Neural crest cell (in vitro differentiated cells): ENCODE data around the gene VTN. TPM values are rescaled to one million over a fixed set of nuclear protein-coding genes. Genes with fewer than 3 reads are reported as not detected.

ENCODE experiments used
- DNase-seq: peaks from one replicate; pipeline ENCODE4 v3.0.0; 2021; ENCODE audit warnings: low read depth, mixed read lengths, low spot score
- H3K27ac Mint-ChIP-seq: one replicate; pipeline ENCODE4 v1.8.0; 2021; ENCODE audit warnings: mild to moderate bottlenecking, mixed read lengths; ENCODE audit not compliant: unreplicated experiment
- H3K27me3 Mint-ChIP-seq: 2 replicates; pipeline ENCODE4 v1.8.0; 2021; ENCODE audit warnings: low read depth, mild to moderate bottlenecking, mixed read lengths
- H3K36me3 Mint-ChIP-seq: 2 replicates; pipeline ENCODE4 v1.8.0; 2021; ENCODE audit warnings: low read depth, mild to moderate bottlenecking, mixed read lengths
- H3K4me1 Mint-ChIP-seq: 2 replicates; pipeline ENCODE4 v1.8.0; 2021; ENCODE audit warnings: mixed read lengths
- H3K4me3 Mint-ChIP-seq: one replicate; pipeline ENCODE4 v1.8.0; 2021; ENCODE audit warnings: mild to moderate bottlenecking, mixed read lengths
- H3K9me3 Mint-ChIP-seq: 2 replicates; pipeline ENCODE4 v1.8.0; 2021; ENCODE audit warnings: mixed read lengths
- total RNA-seq: library from RNA; stranded (reverse); gene quantifications from 2 replicates; pipeline ENCODE4 v1.2.1, GENCODE V29; 2021
- TF ChIP-seq, protein P1 (sequence below): fragments of 200-600 bp; sonication (generic); conservative IDR thresholded peaks from 2 replicates; pipeline ENCODE4 v1.5.0; 2021; ENCODE audit warnings: antibody characterized with exemption, mild to moderate bottlenecking

Gene VTN
- total RNA-seq, 1 donor from 2014 or later = 0.40 TPM

GRCh38 chr17:28395426-28395825 lies 25.3 kb upstream of the VTN start:
- no peak for DNase-seq
- peaks cover 14% of the 10 kb centered on the region for H3K36me3 Mint-ChIP-seq
- H3K4me1 Mint-ChIP-seq = peaks cover 16% of the 10 kb centered on the region
- no peaks in the 10 kb centered on the region for H3K9me3 Mint-ChIP-seq
- H3K27me3 Mint-ChIP-seq = no peaks in the 10 kb centered on the region
- H3K4me3 Mint-ChIP-seq = no peak overlapping the region
- TF ChIP-seq, protein P1, sequence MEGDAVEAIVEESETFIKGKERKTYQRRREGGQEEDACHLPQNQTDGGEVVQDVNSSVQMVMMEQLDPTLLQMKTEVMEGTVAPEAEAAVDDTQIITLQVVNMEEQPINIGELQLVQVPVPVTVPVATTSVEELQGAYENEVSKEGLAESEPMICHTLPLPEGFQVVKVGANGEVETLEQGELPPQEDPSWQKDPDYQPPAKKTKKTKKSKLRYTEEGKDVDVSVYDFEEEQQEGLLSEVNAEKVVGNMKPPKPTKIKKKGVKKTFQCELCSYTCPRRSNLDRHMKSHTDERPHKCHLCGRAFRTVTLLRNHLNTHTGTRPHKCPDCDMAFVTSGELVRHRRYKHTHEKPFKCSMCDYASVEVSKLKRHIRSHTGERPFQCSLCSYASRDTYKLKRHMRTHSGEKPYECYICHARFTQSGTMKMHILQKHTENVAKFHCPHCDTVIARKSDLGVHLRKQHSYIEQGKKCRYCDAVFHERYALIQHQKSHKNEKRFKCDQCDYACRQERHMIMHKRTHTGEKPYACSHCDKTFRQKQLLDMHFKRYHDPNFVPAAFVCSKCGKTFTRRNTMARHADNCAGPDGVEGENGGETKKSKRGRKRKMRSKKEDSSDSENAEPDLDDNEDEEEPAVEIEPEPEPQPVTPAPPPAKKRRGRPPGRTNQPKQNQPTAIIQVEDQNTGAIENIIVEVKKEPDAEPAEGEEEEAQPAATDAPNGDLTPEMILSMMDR = no peak
- no peak overlapping the region for H3K27ac Mint-ChIP-seq

- TF ChIP-seq, protein P1 = no peak
- Mint-ChIP-seq H3K4me3 (no peak overlapping the region), H3K27ac (no peak overlapping the region), H3K27me3 (no peaks in the 10 kb centered on the region), H3K9me3 (no peaks in the 10 kb centered on the region), H3K36me3 (peaks cover 20% of the 10 kb centered on the region), H3K4me1 (peaks cover 16% of the 10 kb centered on the region)
- no peak for DNase-seq
Measured at GRCh38 chr17:28394337-28395116, 24.4 kb upstream of the VTN start.

GRCh38 chr17:28392491-28392890 lies 22.4 kb upstream of the VTN start:
- DNase-seq = no peak
- Mint-ChIP-seq H3K27ac (no peak overlapping the region), H3K36me3 (peaks cover 23% of the 10 kb centered on the region), H3K4me1 (peaks cover 4% of the 10 kb centered on the region), H3K9me3 (no peaks in the 10 kb centered on the region), H3K27me3 (no peaks in the 10 kb centered on the region), H3K4me3 (no peak overlapping the region)
- TF ChIP-seq, protein P1 = no peak

- DNase-seq = no peak
- Mint-ChIP-seq H3K36me3 (peaks cover 24% of the 10 kb centered on the region), H3K4me1 (peaks cover 4% of the 10 kb centered on the region), H3K27ac (no peak overlapping the region), H3K9me3 (no peaks in the 10 kb centered on the region), H3K27me3 (no peaks in the 10 kb centered on the region), H3K4me3 (no peak overlapping the region)
- TF ChIP-seq, protein P1 = no peak
Measured at GRCh38 chr17:28391401-28391800, 21.3 kb upstream of the VTN start.

GRCh38 chr17:28390984-28391383 lies 20.9 kb upstream of the VTN start:
- Mint-ChIP-seq H3K4me3 (no peak overlapping the region), H3K27ac (no peak overlapping the region), H3K27me3 (no peaks in the 10 kb centered on the region), H3K4me1 (peaks cover 4% of the 10 kb centered on the region), H3K9me3 (no peaks in the 10 kb centered on the region), H3K36me3 (peaks cover 24% of the 10 kb centered on the region)
- DNase-seq = no peak
- TF ChIP-seq, protein P1 = no peak
